ENCODE data around the gene MRPL51.
"Not testable (repeated sequence)": the region's sequence is repeated elsewhere in the genome, so short reads cannot be mapped to it uniquely, and the experiment has no call there.

Gene MRPL51

DNA sequence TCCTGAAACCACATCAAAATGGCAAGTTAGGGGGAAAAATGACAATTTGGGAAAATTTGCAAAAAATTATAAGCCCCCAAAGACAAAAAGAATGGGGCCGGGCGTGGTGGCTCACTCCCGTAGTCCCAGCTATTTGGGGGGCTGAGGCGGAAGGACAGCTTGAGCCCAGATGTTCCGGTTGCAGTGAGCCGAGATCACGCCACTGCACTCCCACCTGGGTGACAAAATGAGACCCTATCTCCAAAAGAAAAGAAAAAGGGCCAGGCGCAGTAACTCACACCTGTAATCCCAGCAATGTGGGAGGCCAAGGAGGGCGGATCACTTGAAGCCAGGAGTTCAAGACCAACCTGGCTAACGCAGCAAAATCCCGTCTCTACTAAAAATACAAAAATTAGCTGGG lies 20.6 kb downstream of the MRPL51 start:
- H3K9me3 ChIP-seq (ENCODE audit: control insufficient read depth in 1 of 2, low read length in 2 of 2): no peaks in the 10 kb centered on the region
- no peak overlapping the region for H3K27ac ChIP-seq (ENCODE audit: low read length)
- H3K36me3 ChIP-seq (ENCODE audit: control insufficient read depth in 1 of 2, insufficient read depth in 2 of 2, low read length in 2 of 2): no peaks in the 10 kb centered on the region
- no peak overlapping the region for H3K4me3 ChIP-seq (ENCODE audit: low read depth in 1 of 2, low read length in 2 of 2)
- peaks cover 10 to 26% of the 10 kb centered on the region in 2 donors for H3K4me1 ChIP-seq (ENCODE audit: control insufficient read depth in 1 of 2, insufficient read depth in 2 of 2, low read length in 2 of 2)
- no peaks in the 10 kb centered on the region for H3K27me3 ChIP-seq (ENCODE audit: low read depth, low read length)

DNA sequence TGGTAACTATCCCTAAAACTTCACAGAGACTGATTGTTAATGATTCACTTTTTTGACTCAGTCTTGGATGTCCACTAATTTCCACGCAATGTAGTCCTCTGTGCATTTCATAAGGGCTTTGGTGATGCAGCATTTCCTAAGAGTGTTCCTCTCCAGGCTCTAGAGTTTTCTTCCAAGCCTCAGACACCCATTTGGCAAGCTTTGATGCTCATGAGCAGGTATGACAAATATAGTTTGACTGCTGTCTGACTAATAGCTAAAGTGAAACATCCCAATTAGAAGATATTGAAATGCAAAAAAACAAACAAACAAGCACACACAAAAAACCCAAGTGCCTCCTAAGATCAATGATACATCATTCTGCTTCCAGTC lies 21.1 kb downstream of the MRPL51 start:
- Histone ChIP-seq H3K27ac (ENCODE audit: low read length) (no peak overlapping the region), H3K4me1 (ENCODE audit: control insufficient read depth in 1 of 2, insufficient read depth in 2 of 2, low read length in 2 of 2) (peaks cover 10 to 26% of the 10 kb centered on the region in 2 donors), H3K36me3 (ENCODE audit: control insufficient read depth in 1 of 2, insufficient read depth in 2 of 2, low read length in 2 of 2) (no peaks in the 10 kb centered on the region), H3K4me3 (ENCODE audit: low read depth in 1 of 2, low read length in 2 of 2) (no peak overlapping the region), H3K27me3 (ENCODE audit: low read depth, low read length) (no peaks in the 10 kb centered on the region), H3K9me3 (ENCODE audit: control insufficient read depth in 1 of 2, low read length in 2 of 2) (no peaks in the 10 kb centered on the region)

DNA sequence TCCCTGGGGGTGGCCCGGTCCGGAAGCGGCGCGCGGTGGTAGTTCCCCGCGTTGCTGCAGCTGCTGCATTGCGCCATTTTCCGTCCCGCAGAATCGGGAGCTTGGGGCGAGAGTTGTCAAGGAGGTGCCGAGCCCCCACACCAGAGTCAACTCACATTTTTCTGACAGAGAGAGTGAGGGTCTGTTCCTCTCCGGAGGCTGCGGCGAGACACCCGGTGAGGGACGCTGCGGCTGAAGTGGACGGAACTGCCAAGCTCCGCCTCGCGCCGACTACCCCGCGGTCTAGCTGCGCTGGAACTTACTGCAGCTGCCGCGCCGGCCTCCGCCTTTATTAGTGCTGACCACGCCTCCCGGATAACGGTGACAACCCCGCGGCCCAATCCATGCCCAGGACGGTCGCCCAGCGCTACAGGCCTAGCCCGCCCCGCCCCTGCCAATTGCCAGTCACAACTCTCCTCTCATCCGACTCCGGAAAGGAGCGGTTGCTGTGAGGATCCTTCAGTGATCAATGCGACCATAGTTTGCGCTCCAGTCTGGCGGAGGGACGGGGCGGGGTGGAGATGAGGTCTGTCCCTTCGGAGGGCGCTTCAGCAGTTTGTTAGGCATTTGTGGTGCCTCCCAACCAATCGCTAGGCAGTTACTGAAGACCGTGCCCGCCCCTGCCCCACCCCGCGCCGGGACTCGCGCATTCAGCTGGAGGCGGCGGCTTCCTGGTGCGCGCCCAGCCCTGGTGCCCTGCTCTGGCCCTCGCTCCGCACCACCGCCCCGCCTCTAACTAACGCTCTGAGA lies 22.5 kb downstream of the MRPL51 start, which contains the start of gene VAMP1:
Gene VAMP1 (minus strand): TSS at position 303 of the 789 bp plus-strand sequence. CDS start 146 bp downstream, at position 157.
- H3K27ac ChIP-seq (ENCODE audit: low read length): peak within 1 kb of the TSS; percentile 81
- H3K9me3 ChIP-seq (ENCODE audit: control insufficient read depth in 1 of 2, low read length in 2 of 2): no peaks in the 10 kb centered on the region
- H3K27me3 ChIP-seq (ENCODE audit: low read depth, low read length): no peaks in the 10 kb centered on the region
- H3K4me1 ChIP-seq (ENCODE audit: control insufficient read depth in 1 of 2, insufficient read depth in 2 of 2, low read length in 2 of 2): peaks cover 10 to 26% of the 10 kb centered on the region in 2 donors
- H3K4me3 ChIP-seq (ENCODE audit: low read depth in 1 of 2, low read length in 2 of 2): peak within 1 kb of the TSS; percentile 78 to 84
- H3K36me3 ChIP-seq (ENCODE audit: control insufficient read depth in 1 of 2, insufficient read depth in 2 of 2, low read length in 2 of 2): peaks cover 0 to 7% of the 10 kb centered on the region in 2 donors

DNA sequence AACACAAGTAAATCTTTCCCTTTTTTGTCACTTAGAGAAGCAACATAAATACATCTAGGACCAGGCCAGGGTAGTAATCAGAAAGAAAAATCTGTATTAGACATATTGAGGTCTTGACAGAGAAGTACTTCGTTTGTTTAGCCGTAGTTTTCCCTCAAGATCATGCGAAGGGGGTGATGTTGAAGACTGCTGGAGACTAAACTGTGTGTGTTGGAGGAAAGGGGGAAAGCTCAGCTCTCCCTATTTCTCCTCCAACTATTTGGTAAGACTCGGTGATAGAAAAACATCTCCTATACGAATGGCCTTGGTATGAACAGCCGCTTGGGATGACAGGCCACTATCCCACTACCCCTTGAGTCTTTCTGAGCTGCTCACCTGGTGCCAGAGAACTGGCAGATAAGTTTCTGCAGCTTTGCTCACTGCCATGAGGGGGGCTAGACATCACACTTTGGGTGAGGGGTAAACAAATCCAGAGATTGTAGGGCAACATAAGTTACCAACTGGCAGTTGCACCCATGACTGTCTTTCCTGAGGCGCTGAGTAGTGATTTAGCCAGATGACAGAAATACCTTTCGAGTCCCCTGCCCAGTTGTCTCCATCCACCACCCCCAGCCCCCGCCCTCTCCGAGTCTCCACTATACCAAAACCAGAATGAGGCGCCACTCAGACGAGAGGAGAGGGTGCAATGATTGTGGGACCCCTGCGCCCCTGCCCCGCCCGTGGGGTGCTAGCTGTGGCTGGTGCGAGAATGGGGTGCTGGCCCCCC lies 23.3 kb downstream of the MRPL51 start:
- Histone ChIP-seq H3K36me3 (ENCODE audit: control insufficient read depth in 1 of 2, insufficient read depth in 2 of 2, low read length in 2 of 2) (peaks cover 3 to 9% of the 10 kb centered on the region in 2 donors), H3K27me3 (ENCODE audit: low read depth, low read length) (no peaks in the 10 kb centered on the region), H3K4me1 (ENCODE audit: control insufficient read depth in 1 of 2, insufficient read depth in 2 of 2, low read length in 2 of 2) (peaks cover 10 to 26% of the 10 kb centered on the region in 2 donors), H3K9me3 (ENCODE audit: control insufficient read depth in 1 of 2, low read length in 2 of 2) (no peaks in the 10 kb centered on the region), H3K27ac (ENCODE audit: low read length) (peak overlapping the region; percentile 81), H3K4me3 (ENCODE audit: low read depth in 1 of 2, low read length in 2 of 2) (peak overlapping the region; percentile 78 to 84)

DNA sequence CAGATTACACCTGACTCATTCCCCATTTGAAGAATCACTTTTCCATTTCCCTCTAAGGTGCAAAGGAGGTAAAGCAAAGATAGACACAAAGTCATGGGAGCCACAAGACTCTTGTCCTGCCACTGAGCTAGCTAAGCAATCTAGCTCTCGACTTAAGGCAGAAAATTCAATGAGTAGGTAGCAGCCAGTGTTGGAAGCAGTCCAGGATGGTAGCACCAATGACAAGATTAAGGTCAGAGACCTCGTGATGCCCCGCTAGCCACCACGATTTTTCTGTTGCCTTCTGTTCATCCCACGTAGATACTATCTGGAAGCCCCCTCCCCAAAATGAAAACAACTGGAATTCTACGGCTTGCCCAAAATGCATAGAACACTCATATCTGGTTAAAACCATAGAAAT lies 24.0 kb downstream of the MRPL51 start:
- H3K36me3 ChIP-seq (ENCODE audit: control insufficient read depth in 1 of 2, insufficient read depth in 2 of 2, low read length in 2 of 2): peaks cover 10 to 16% of the 10 kb centered on the region in 2 donors
- H3K27ac ChIP-seq (ENCODE audit: low read length): peak overlapping the region; percentile 81
- peak overlapping the region; percentile 78 to 84 for H3K4me3 ChIP-seq (ENCODE audit: low read depth in 1 of 2, low read length in 2 of 2)
- no peaks in the 10 kb centered on the region for H3K9me3 ChIP-seq (ENCODE audit: control insufficient read depth in 1 of 2, low read length in 2 of 2)
- H3K4me1 ChIP-seq (ENCODE audit: control insufficient read depth in 1 of 2, insufficient read depth in 2 of 2, low read length in 2 of 2): peaks cover 10 to 26% of the 10 kb centered on the region in 2 donors
- H3K27me3 ChIP-seq (ENCODE audit: low read depth, low read length): no peaks in the 10 kb centered on the region

DNA sequence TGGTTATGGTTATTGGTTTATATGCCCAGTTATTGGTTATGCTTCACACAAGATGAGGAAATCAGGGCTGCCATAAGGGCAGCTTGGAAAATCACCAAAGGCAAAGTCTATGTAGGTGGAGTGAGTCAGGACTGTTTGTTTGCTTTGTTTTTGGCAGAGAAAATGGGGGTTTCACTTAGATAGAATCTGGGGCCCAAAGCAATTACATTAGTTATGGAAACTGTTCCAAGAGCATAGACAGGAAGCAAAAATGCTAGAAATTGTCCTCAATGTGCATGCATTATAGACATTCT lies 24.8 kb downstream of the MRPL51 start:
- H3K4me3 ChIP-seq (ENCODE audit: low read depth in 1 of 2, low read length in 2 of 2): no peak overlapping the region

DNA sequence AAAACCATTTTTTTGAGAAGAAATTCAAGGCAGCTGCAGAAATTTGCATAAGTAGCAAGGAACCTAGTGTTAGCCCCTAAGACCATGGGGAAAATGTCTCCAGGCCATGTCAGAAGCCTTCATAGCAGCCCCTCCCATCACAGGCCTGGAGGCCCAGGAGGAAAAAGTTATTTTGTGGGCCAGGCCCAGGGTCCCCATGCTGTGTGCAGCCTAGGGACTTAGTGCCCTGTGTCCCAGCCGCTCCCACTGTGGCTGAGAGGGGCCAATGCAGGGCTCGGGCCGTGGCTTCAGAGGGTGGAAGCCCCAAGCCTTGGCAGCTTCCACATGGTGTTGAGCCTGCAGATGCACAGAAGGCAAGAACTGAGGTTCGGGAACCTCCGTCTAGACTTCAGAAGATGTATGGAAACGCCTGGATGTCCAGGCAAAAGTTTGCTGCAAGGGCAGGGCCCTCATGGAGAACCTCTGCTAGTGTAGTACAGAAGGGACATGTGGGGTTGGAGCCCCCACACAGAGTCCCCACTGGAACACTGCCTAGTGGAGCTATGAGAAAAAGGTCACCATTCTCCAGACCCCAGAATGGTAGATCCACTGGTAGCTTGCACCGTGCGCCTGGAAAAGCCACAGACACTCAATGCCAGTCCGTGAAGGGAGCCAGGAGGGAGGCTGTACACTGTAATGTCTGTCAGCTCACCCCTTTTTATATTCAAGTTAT lies 25.3 kb downstream of the MRPL51 start:
- peaks cover 23 to 30% of the 10 kb centered on the region in 2 donors for H3K36me3 ChIP-seq (ENCODE audit: control insufficient read depth in 1 of 2, insufficient read depth in 2 of 2, low read length in 2 of 2)
- not testable (repeated sequence) for H3K27me3 ChIP-seq (ENCODE audit: low read depth, low read length); H3K9me3 ChIP-seq (ENCODE audit: control insufficient read depth in 1 of 2, low read length in 2 of 2); H3K4me3 ChIP-seq (ENCODE audit: low read depth in 1 of 2, low read length in 2 of 2); H3K27ac ChIP-seq (ENCODE audit: low read length)
- H3K4me1 ChIP-seq (ENCODE audit: control insufficient read depth in 1 of 2, insufficient read depth in 2 of 2, low read length in 2 of 2): peaks cover 10 to 26% of the 10 kb centered on the region in 2 donors

More for the DNA sequence above, 24.8 kb downstream of the MRPL51 start:
- Histone ChIP-seq H3K27ac (ENCODE audit: low read length) (no peak overlapping the region), H3K9me3 (ENCODE audit: control insufficient read depth in 1 of 2, low read length in 2 of 2) (no peaks in the 10 kb centered on the region), H3K4me1 (ENCODE audit: control insufficient read depth in 1 of 2, insufficient read depth in 2 of 2, low read length in 2 of 2) (peaks cover 10 to 26% of the 10 kb centered on the region in 2 donors), H3K27me3 (ENCODE audit: low read depth, low read length) (no peaks in the 10 kb centered on the region), H3K36me3 (ENCODE audit: control insufficient read depth in 1 of 2, insufficient read depth in 2 of 2, low read length in 2 of 2) (peaks cover 18 to 25% of the 10 kb centered on the region in 2 donors)

DNA sequence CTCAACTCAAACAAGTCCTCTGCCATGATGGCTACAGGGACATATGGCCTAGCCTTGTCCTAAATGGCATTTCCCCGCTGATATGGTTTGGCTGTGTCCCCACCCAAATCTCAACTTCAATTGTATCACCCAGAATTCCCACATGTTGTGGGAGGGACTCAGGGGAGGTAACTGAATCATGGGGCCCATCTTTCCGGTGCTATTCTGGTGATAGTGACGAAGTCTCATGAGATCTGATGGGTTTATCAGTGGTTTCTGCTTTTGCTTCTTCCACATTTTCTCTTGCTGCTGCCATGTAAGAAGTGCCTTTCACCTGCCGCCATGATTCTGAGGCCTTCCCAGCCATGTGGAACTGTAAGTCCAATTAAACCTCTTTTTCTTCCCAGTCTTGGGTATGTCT lies 26.3 kb downstream of the MRPL51 start:
- Histone ChIP-seq H3K4me1 (ENCODE audit: control insufficient read depth in 1 of 2, insufficient read depth in 2 of 2, low read length in 2 of 2) (peaks cover 10 to 33% of the 10 kb centered on the region in 2 donors), H3K36me3 (ENCODE audit: control insufficient read depth in 1 of 2, insufficient read depth in 2 of 2, low read length in 2 of 2) (peaks cover 32 to 39% of the 10 kb centered on the region in 2 donors)
- H3K9me3 ChIP-seq (ENCODE audit: control insufficient read depth in 1 of 2, low read length in 2 of 2); H3K4me3 ChIP-seq (ENCODE audit: low read depth in 1 of 2, low read length in 2 of 2); H3K27ac ChIP-seq (ENCODE audit: low read length); H3K27me3 ChIP-seq (ENCODE audit: low read depth, low read length): not testable (repeated sequence)

DNA sequence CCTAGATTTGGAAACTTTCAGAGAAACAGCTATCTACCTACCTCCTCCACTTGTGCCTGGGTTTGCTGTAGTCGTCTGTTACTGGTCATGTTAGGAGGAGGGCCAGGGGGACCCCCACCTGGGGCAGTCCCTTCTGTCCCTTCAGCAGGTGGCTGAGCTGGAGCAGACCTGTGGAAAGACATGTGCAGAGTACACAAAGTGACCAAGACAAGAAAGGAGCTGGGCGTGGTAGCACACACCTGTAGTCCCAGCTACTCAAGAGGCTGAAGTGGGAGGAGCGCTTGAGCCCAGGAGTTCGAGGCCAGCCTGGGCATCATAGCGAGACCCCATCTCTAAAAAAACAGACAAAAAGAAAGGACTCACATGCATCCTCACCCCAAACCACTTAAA lies 26.9 kb downstream of the MRPL51 start:
- Histone ChIP-seq H3K36me3 (ENCODE audit: control insufficient read depth in 1 of 2, insufficient read depth in 2 of 2, low read length in 2 of 2) (peaks cover 37 to 45% of the 10 kb centered on the region in 2 donors), H3K27me3 (ENCODE audit: low read depth, low read length) (no peaks in the 10 kb centered on the region), H3K4me3 (ENCODE audit: low read depth in 1 of 2, low read length in 2 of 2) (no peak overlapping the region), H3K9me3 (ENCODE audit: control insufficient read depth in 1 of 2, low read length in 2 of 2) (no peaks in the 10 kb centered on the region), H3K27ac (ENCODE audit: low read length) (no peak overlapping the region), H3K4me1 (ENCODE audit: control insufficient read depth in 1 of 2, insufficient read depth in 2 of 2, low read length in 2 of 2) (peaks cover 10 to 35% of the 10 kb centered on the region in 2 donors)

DNA sequence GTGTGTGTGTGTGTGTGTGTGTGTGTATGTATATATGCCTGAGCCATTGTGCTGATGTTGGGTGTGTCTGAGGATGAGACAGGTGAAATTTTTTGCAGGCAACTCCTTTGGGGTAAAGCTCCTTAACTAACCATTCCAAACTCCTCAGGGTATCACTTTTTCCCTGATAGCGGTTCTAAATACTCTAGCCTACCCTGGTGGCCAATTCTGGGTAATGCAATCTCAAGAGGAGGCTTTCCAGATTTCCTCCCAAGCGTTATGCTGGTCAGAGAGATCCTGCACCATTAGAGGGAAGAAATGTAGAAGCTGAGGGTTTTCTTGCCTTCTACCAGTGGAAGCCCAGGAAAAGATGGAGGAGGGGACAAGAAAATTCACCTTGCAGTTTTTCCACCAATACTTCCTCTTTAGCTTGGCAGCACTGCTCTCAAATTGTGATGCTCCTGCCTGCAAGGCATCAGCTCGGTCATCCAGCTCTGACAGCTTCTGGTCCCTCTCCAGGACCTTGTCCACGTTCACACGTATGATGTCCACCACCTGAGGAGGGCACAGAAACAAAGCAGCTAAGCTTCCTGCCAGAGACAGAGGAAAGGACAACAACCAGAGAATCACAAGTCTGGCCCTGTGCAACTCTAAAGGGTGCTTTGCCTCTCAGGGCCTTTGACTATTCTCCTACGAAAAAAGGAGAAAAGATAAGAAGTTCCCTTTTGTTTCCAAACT lies 27.4 kb downstream of the MRPL51 start:
- Histone ChIP-seq H3K9me3 (ENCODE audit: control insufficient read depth in 1 of 2, low read length in 2 of 2) (no peaks in the 10 kb centered on the region), H3K27ac (ENCODE audit: low read length) (no peak overlapping the region), H3K4me1 (ENCODE audit: control insufficient read depth in 1 of 2, insufficient read depth in 2 of 2, low read length in 2 of 2) (peaks cover 10 to 35% of the 10 kb centered on the region in 2 donors), H3K4me3 (ENCODE audit: low read depth in 1 of 2, low read length in 2 of 2) (no peak overlapping the region), H3K36me3 (ENCODE audit: control insufficient read depth in 1 of 2, insufficient read depth in 2 of 2, low read length in 2 of 2) (peaks cover 41 to 51% of the 10 kb centered on the region in 2 donors), H3K27me3 (ENCODE audit: low read depth, low read length) (no peaks in the 10 kb centered on the region)

Data from muscle layer of duodenum (tissue), 2 donors.